Caki2 (cell line): Measurements from ENCODE around the gene MPO. TPM values are rescaled to one million over a fixed set of nuclear protein-coding genes. Genes with fewer than 3 reads are reported as not detected.

ENCODE experiments used
- DNase-seq: peaks from one replicate; pipeline ENCODE4 v3.0.0-alpha.2; 2015; ENCODE audit warnings: low read depth
- in situ Hi-C: cut with HindIII; loops from 2 replicates; pipeline ENCODE4 v1.10.0; 2016; ENCODE audit warnings: low sequenced_read_pairs, low pct_unique_long_range_greater_than_20kb, mixed read lengths
- total RNA-seq: library from RNA; depleted of rRNA; stranded (reverse); fragments of >200 nt; shearing (Covaris generic); gene quantifications from 2 replicates; pipeline ENCODE4 v1.2.3, GENCODE V29; 2014; ENCODE audit warnings: low replicate concordance

Gene MPO
- total RNA-seq, 1 experiment from 2014 or later = not detected

- DNase-seq = no peak
These were observed 8.1 kb downstream of the MPO start for GRCh38 chr17:58272367-58273280.

GRCh38 chr17:58271216-58271931, 9.4 kb downstream of the MPO start:
- no peak for DNase-seq
- in situ Hi-C loops = no loop called here

More at GRCh38 chr17:58272367-58273280, 8.1 kb downstream of the MPO start:
- in situ Hi-C loops = no loop called here

- in situ Hi-C loops = no loop called here
- no peak for DNase-seq
These were observed 10.1 kb downstream of the MPO start for GRCh38 chr17:58270476-58271215.

- no peak for DNase-seq
- in situ Hi-C loops = no loop called here
These were observed 11.0 kb downstream of the MPO start for GRCh38 chr17:58269557-58270291.

GRCh38 chr17:58268774-58269556, 11.8 kb downstream of the MPO start:
- DNase-seq = no peak
- in situ Hi-C loops = no loop called here

- no peak for DNase-seq
- in situ Hi-C loops = no loop called here
These were observed 12.4 kb downstream of the MPO start for GRCh38 chr17:58268326-58268725.

GRCh38 chr17:58267347-58268324, 13.1 kb downstream of the MPO start:
- in situ Hi-C loops = no loop called here
- no peak for DNase-seq

GRCh38 chr17:58265902-58266875, 14.5 kb downstream of the MPO start:
- in situ Hi-C loops = no loop called here
- no peak for DNase-seq

GRCh38 chr17:58265271-58265670, 15.5 kb downstream of the MPO start:
- in situ Hi-C loops = no loop called here
- no peak for DNase-seq

- in situ Hi-C loops = no loop called here
- no peak for DNase-seq
These were observed 16.2 kb downstream of the MPO start for GRCh38 chr17:58264407-58265103.

GRCh38 chr17:58263773-58264172, 17.0 kb downstream of the MPO start:
- in situ Hi-C loops = no loop called here
- no peak for DNase-seq

GRCh38 chr17:58262149-58262548, 18.6 kb downstream of the MPO start:
- in situ Hi-C loops = no loop called here
- no peak for DNase-seq

- in situ Hi-C loops = no loop called here
- DNase-seq = no peak
These were observed 25.9 kb downstream of the MPO start for GRCh38 chr17:58254803-58255202.

GRCh38 chr17:58253082-58253481, 27.7 kb downstream of the MPO start:
- DNase-seq = no peak

GRCh38 chr17:58252141-58252540, 28.6 kb downstream of the MPO start:
- no peak for DNase-seq
- in situ Hi-C loops = no loop called here

More at GRCh38 chr17:58253082-58253481, 27.7 kb downstream of the MPO start:
- in situ Hi-C loops = no loop called here
